Right ventricle myocardium superior (tissue), 1 donor: ENCODE measurements around the gene RFX3. TPM values are rescaled to one million over a fixed set of nuclear protein-coding genes. Genes with fewer than 3 reads are reported as not detected.

ENCODE experiments used
- ATAC-seq: fragments of 200-7000 bp; cut with Tn5 transposase; one replicate; pipeline ENCODE4 v1.9.1; 2020; ENCODE audit warnings: mild to moderate bottlenecking; ENCODE audit not compliant: poor library complexity
- DNase-seq: peaks from one replicate; pipeline ENCODE4 v3.0.0-alpha.2; 2020
- intact Hi-C: fragments of 100-400 bp; cut with DNase I; formaldehyde crosslinking; loops from one replicate; pipeline ENCODE4 v1.11.2; 2022
- total RNA-seq: library from RNA; stranded (reverse); fragmentation: NEBNext Ultra II Directional; extraction: Animal tissue kit (Norgen Biotek cat#: 25700); gene quantifications from one replicate; pipeline ENCODE4 v1.2.1, GENCODE V29; 2021
- donor health status: DM: no; HTN: yes; CAD: no; lungs with severe emphysema.

Gene RFX3
- total RNA-seq, 1 donor from 2014 or later = 3.7 TPM

- DNase-seq (no peak), ATAC-seq (no peak)
- intact Hi-C loops = no loop called here
Observed at GRCh38 chr9:3516667-3517330, 9.0 kb downstream of the RFX3 start.

GRCh38 chr9:3515405-3515804 is 10.4 kb downstream of the RFX3 start:
- intact Hi-C loops = no loop called here
- ATAC-seq (no peak), DNase-seq (no peak)

- intact Hi-C loops = no loop called here
- no peak for ATAC-seq
- no peak for DNase-seq
Observed at GRCh38 chr9:3514786-3515185, 11.0 kb downstream of the RFX3 start.

- no peak for DNase-seq
- intact Hi-C loops = no loop called here
- ATAC-seq = no peak
Observed at GRCh38 chr9:3513265-3513818, 12.5 kb downstream of the RFX3 start.

- no peak for DNase-seq
- intact Hi-C loops = no loop called here
- ATAC-seq = no peak
Observed at GRCh38 chr9:3511551-3511950, 14.2 kb downstream of the RFX3 start.

GRCh38 chr9:3510796-3511195 is 15.0 kb downstream of the RFX3 start:
- ATAC-seq = no peak
- no peak for DNase-seq
- intact Hi-C loops = no loop called here

- intact Hi-C loops = no loop called here
- DNase-seq (no peak), ATAC-seq (no peak)
Observed at GRCh38 chr9:3509926-3510325, 15.9 kb downstream of the RFX3 start.

GRCh38 chr9:3508521-3509291 is 17.1 kb downstream of the RFX3 start:
- ATAC-seq = no peak
- no peak for DNase-seq
- intact Hi-C loops = no loop called here

GRCh38 chr9:3508078-3508431 is 17.7 kb downstream of the RFX3 start:
- intact Hi-C loops = no loop called here
- DNase-seq (no peak), ATAC-seq (no peak)

GRCh38 chr9:3507395-3508077 is 18.3 kb downstream of the RFX3 start:
- intact Hi-C loops = no loop called here
- ATAC-seq (peak; percentile 46), DNase-seq (no peak)

- ATAC-seq = no peak
- DNase-seq = no peak
- intact Hi-C loops = no loop called here
Observed at GRCh38 chr9:3506164-3506563, 19.6 kb downstream of the RFX3 start.

GRCh38 chr9:3502560-3503398 is 23.0 kb downstream of the RFX3 start:
- intact Hi-C loops = no loop called here
- DNase-seq = no peak
- no peak for ATAC-seq

GRCh38 chr9:3500044-3500443 is 25.8 kb downstream of the RFX3 start:
- ATAC-seq (no peak), DNase-seq (no peak)
- intact Hi-C loops = no loop called here

GRCh38 chr9:3498691-3499090 is 27.1 kb downstream of the RFX3 start:
- intact Hi-C loops = no loop called here
- ATAC-seq = peak; percentile 27
- no peak for DNase-seq

- intact Hi-C loops = no loop called here
- ATAC-seq (no peak), DNase-seq (no peak)
Observed at GRCh38 chr9:3497857-3498256, 27.9 kb downstream of the RFX3 start.

- intact Hi-C loops = no loop called here
- no peak for ATAC-seq
Observed at GRCh38 chr9:3497401-3497800, 28.4 kb downstream of the RFX3 start.

GRCh38 chr9:3495855-3496254 is 29.9 kb downstream of the RFX3 start:
- ATAC-seq = no peak
- DNase-seq = no peak
- intact Hi-C loops = no loop called here

More at GRCh38 chr9:3497401-3497800, 28.4 kb downstream of the RFX3 start:
- DNase-seq = no peak

GRCh38 chr9:3492214-3492613 is 33.6 kb downstream of the RFX3 start:
- intact Hi-C loops = no loop called here
- ATAC-seq = no peak
- no peak for DNase-seq

- ATAC-seq (no peak), DNase-seq (no peak)
- intact Hi-C loops = no loop called here
Observed at GRCh38 chr9:3491450-3491849, 34.4 kb downstream of the RFX3 start.
